Superior temporal gyrus (tissue), 1 donor: ENCODE data around the gene SPATA20.

Experiments
- DNase-seq: peaks from one replicate; pipeline ENCODE4 v3.0.0-alpha.2; 2016; ENCODE audit errors: extremely low spot score

The SPATA20 gene

DNA sequence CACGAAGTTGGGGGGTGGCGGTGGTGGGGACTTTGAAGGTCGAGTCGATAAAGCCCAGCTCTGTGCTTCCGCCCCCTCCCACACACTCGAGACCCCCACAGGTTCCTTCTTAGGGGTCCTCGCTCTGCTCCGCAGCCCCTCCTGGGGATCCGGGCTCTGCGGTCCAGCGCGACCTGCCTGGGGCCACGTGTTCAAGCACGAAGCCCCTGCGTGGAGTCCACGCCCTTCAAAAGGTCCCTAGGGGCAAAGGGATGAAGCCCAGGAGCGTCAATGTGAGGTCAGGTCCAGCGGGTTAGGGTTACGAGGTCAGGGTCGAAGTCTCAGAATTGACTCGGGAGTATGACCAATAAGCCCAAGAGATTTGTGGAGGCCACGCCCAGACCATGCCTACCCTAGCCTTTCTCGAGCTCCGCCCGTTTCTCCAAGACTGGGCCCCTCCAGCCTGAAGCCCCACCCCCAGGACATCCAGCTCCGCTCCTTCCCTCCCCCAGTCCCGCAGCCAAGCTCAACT lies 12.8 kb downstream of the SPATA20 start:
- no peak for DNase-seq

- DNase-seq: peak; percentile 76
These were observed 13.3 kb downstream of the SPATA20 start, which contains the start of gene CACNA1G for GRCh38 chr17:50560185-50560824. Gene CACNA1G, plus strand, starts transcription at chr17:50560715. Its CDS starts 745 bp downstream, at chr17:50561460.

DNA sequence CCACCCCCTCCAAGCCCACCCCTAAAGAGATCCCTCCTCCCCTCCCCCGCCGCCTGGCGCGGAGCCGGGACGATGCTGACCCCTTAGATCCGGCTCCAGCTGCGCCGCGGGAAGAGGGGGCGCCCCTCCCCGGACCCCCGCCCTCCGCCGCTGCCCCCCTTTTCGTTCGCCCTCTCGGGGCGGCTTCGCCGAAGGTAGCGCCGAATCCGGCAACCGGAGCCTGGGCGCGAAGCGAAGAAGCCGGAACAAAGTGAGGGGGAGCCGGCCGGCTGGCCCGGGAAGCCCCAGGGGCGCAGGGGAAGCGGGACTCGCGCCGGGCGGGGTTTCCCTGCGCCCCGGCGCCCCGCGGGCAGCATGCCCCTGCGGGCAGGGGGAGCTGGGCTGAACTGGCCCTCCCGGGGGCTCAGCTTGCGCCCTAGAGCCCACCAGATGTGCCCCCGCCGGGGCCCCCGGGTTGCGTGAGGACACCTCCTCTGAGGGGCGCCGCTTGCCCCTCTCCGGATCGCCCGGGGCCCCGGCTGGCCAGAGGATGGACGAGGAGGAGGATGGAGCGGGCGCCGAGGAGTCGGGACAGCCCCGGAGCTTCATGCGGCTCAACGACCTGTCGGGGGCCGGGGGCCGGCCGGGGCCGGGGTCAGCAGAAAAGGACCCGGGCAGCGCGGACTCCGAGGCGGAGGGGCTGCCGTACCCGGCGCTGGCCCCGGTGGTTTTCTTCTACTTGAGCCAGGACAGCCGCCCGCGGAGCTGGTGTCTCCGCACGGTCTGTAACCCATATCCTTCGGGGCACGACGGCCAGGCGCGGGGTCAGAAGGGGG lies 14.2 kb downstream of the SPATA20 start:
- no peak for DNase-seq

- DNase-seq: no peak
These were observed 14.8 kb downstream of the SPATA20 start for GRCh38 chr17:50561746-50562141.

GRCh38 chr17:50562242-50563091 lies 15.5 kb downstream of the SPATA20 start:
- no peak for DNase-seq

GRCh38 chr17:50563092-50563511 lies 16.1 kb downstream of the SPATA20 start:
- DNase-seq: no peak

DNA sequence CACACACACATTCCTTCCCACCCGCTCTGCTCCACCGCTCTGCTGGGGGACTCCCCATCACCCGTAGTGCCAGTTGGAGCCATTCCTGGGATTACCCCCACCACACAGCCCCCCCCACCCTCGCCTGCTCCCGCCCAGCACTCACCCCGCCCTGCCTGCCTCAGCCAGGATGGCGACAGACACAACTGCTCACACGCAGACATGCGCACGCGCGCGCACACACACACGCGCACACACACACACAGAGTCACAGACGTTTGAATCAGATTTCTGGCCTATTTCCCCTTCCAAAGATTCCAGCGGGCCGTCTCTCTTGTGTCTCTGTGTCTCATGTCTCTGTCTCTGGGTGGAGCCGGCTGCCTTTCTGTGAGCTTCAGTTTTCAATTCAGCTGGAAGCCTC lies 17.9 kb downstream of the SPATA20 start:
- DNase-seq: peak; percentile 44

- DNase-seq: peak; percentile 80
These were observed 18.7 kb downstream of the SPATA20 start for GRCh38 chr17:50565402-50566350.

DNA sequence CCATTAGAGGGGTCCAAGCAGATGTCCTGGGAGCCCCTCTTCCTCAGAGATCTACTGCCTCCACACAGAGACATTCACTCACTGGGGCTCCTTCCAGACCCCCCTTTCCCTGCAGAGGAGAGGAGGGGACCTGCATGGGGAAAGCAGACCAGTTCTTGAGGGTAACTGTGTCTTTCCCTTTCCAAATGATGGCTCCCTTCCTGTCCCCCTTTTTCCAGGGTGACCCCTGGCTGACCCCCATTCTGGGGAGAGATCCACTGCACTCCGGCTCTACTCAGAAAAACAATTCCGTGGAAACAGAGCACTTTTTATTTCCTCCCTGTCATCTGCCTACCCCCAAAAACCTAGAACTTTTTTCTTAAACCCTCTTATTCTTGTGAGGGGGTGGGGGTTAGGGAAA lies 19.9 kb downstream of the SPATA20 start:
- DNase-seq: no peak

- no peak for DNase-seq
These were observed 21.7 kb downstream of the SPATA20 start for GRCh38 chr17:50568659-50569058.

- no peak for DNase-seq
These were observed 22.6 kb downstream of the SPATA20 start for GRCh38 chr17:50569592-50569991.

- DNase-seq: no peak
These were observed 23.1 kb downstream of the SPATA20 start for GRCh38 chr17:50570032-50570431.

DNA sequence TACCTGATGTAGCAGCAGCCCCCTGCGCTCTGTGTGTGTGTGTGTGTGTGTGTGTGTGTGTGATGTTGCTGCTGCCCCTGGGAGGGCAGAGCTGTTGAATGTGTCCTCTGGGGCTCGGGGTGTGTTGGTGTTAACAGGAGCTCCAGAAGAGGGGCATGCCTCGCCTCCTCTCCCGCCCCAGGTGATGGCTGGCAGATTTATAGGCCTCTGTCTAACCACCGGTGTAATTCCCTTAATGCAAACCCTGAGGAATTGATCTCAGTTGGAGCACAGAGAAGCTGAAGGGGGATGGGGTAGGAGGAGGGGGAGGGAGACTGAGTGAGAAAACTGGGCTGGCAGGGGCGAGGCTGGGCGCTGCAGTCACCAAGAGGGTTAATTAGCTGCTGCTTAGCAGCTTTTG lies 23.6 kb downstream of the SPATA20 start:
- DNase-seq: no peak

DNA sequence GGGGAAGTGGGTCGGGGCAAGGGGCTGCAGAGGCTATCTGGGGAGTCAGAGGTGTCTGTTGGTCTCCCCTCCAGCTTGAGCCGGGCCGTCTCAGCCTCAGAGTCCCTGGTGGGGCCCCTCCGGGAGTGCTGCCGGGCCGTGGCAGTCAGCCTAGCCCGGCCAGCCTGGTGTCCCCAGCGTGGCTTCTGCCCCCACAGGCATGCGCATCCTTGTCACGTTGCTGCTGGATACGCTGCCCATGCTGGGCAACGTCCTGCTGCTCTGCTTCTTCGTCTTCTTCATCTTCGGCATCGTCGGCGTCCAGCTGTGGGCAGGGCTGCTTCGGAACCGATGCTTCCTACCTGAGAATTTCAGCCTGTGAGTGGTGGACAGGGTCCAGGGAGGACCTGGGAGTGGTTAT lies 24.7 kb downstream of the SPATA20 start:
- DNase-seq: no peak

DNA sequence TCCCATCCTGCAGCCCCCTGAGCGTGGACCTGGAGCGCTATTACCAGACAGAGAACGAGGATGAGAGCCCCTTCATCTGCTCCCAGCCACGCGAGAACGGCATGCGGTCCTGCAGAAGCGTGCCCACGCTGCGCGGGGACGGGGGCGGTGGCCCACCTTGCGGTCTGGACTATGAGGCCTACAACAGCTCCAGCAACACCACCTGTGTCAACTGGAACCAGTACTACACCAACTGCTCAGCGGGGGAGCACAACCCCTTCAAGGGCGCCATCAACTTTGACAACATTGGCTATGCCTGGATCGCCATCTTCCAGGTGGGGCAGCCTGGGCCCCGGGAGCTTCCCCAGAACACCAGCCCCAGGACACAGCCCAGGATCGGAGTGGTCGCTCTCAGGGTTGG lies 25.6 kb downstream of the SPATA20 start:
- DNase-seq: no peak

GRCh38 chr17:50573866-50574611 lies 27.1 kb downstream of the SPATA20 start:
- no peak for DNase-seq

DNA sequence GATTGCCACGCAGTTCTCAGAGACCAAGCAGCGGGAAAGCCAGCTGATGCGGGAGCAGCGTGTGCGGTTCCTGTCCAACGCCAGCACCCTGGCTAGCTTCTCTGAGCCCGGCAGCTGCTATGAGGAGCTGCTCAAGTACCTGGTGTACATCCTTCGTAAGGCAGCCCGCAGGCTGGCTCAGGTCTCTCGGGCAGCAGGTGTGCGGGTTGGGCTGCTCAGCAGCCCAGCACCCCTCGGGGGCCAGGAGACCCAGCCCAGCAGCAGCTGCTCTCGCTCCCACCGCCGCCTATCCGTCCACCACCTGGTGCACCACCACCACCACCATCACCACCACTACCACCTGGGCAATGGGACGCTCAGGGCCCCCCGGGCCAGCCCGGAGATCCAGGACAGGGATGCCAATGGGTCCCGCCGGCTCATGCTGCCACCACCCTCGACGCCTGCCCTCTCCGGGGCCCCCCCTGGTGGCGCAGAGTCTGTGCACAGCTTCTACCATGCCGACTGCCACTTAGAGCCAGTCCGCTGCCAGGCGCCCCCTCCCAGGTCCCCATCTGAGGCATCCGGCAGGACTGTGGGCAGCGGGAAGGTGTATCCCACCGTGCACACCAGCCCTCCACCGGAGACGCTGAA lies 28.7 kb downstream of the SPATA20 start:
- DNase-seq: no peak

- DNase-seq: no peak
These were observed 29.9 kb downstream of the SPATA20 start for GRCh38 chr17:50576864-50577263.

DNA sequence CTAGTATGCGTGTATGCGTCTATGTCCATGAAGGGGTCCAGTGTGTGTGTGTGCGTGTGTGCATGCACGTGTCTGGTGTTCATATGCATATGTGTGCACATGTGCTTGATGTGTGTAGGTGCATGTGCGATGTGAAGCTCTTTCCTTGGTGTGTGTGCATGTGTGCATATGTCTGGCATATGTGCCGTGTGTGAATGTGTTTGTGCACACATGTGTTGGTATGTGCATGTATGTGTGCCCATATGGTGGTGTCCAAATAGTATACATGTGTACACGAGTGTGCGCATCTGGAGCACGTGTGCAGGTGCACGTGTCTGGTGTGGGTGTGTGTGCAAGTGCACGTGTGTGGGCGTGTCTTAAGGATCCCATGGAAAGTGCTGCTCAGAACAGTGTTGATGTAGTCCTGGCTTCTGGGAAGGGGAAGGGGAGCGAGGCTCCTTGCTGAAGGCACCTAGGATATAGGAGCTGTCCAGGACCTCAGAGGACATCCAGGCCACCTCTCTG lies 30.5 kb downstream of the SPATA20 start:
- DNase-seq: no peak

- DNase-seq: no peak
These were observed 31.2 kb downstream of the SPATA20 start for GRCh38 chr17:50578173-50578572.
